WTC11 (cell line): Measurements from ENCODE around the gene PHRF1. TPM values are rescaled to one million over a fixed set of nuclear protein-coding genes. Genes with fewer than 3 reads are reported as not detected.
A peak's percentile ranks its signal among the peaks of the same experiment; 100 is the strongest.

Source experiments
- ATAC-seq: fragments of 200-7000 bp; cut with Tn5 transposase; 2 replicates; pipeline ENCODE4 v1.10.0; 2021; ENCODE audit warnings: mild to moderate bottlenecking, moderate library complexity
- CTCF ChIA-PET: fragments of 300-600 bp; sonication (Branson Sonifier 250); formaldehyde crosslinking; loops from one replicate; lab custom pipeline; 2021; ENCODE audit warnings: antibody characterized with exemption; lab: Charles Lee
- POLR2A ChIA-PET: fragments of 350-600 bp; sonication (Branson Sonifier 250); formaldehyde crosslinking; loops from one replicate; lab custom pipeline; 2021; ENCODE audit warnings: antibody characterized with exemption; lab: Charles Lee
- DNase-seq: peaks from one replicate; pipeline ENCODE4 v3.0.0; 2021; ENCODE audit warnings: low spot score
- H3K27ac Mint-ChIP-seq: 2 replicates; pipeline ENCODE4 v1.8.0; 2021; ENCODE audit warnings: mixed read lengths
- H3K27me3 Mint-ChIP-seq: 2 replicates; pipeline ENCODE4 v1.8.0; 2021; ENCODE audit warnings: low read depth, mild to moderate bottlenecking, moderate library complexity, mixed read lengths
- H3K36me3 Mint-ChIP-seq: 2 replicates; pipeline ENCODE4 v1.8.0; 2021; ENCODE audit warnings: mixed read lengths
- H3K4me1 Mint-ChIP-seq: 2 replicates; pipeline ENCODE4 v1.8.0; 2022; ENCODE audit warnings: mixed read lengths
- H3K4me3 Mint-ChIP-seq: 2 replicates; pipeline ENCODE4 v1.8.0; 2021; ENCODE audit warnings: mild to moderate bottlenecking, moderate library complexity, mixed read lengths
- H3K9me3 Mint-ChIP-seq: 2 replicates; pipeline ENCODE4 v1.8.0; 2021; ENCODE audit warnings: mixed read lengths
- CREB1 ChIP-seq: sonication (generic); formaldehyde crosslinking; IDR thresholded peaks from 2 replicates; pipeline ENCODE4 v1.8.0; 2023; ENCODE audit warnings: mild to moderate bottlenecking, missing genetic modification reagents
- ELF4 ChIP-seq: sonication (generic); formaldehyde crosslinking; IDR thresholded peaks from 2 replicates; pipeline ENCODE4 v1.8.1; 2022; ENCODE audit warnings: low read depth, mild to moderate bottlenecking, moderate library complexity, missing genetic modification reagents
- FOXJ3 ChIP-seq: sonication (generic); formaldehyde crosslinking; IDR thresholded peaks from 2 replicates; pipeline ENCODE4 v1.9.0; 2021; ENCODE audit warnings: missing genetic modification reagents, mild to moderate bottlenecking, borderline replicate concordance
- FOXK1 ChIP-seq: sonication (generic); formaldehyde crosslinking; IDR thresholded peaks from 2 replicates; pipeline ENCODE4 v1.8.0; 2022; ENCODE audit warnings: mild to moderate bottlenecking, moderate library complexity, missing genetic modification reagents
- MYBL2 ChIP-seq: sonication (generic); formaldehyde crosslinking; IDR thresholded peaks from 2 replicates; pipeline ENCODE4 v1.8.1; 2023; ENCODE audit warnings: mild to moderate bottlenecking, moderate library complexity, missing genetic modification reagents
- NR2C2 ChIP-seq: sonication (generic); formaldehyde crosslinking; IDR thresholded peaks from 2 replicates; pipeline ENCODE4 v1.8.0; 2022; ENCODE audit warnings: mild to moderate bottlenecking, missing genetic modification reagents
- PRRX2 ChIP-seq: fragments of 250-450 bp; sonication (Bioruptor Pico); IDR thresholded peaks from 2 replicates; pipeline ENCODE4 v1.8.0; 2021; ENCODE audit warnings: mild to moderate bottlenecking
- total RNA-seq: library from RNA; stranded (reverse); gene quantifications from 3 replicates; pipeline ENCODE4 v1.2.3, GENCODE V29; 2021
- TF ChIP-seq, protein P1 (sequence below): fragments of 250-450 bp; sonication (Bioruptor Pico); IDR thresholded peaks from 2 replicates; pipeline ENCODE4 v1.9.0; 2021; ENCODE audit warnings: mild to moderate bottlenecking, borderline replicate concordance
- TF ChIP-seq, protein P2 (sequence below): sonication (generic); formaldehyde crosslinking; IDR thresholded peaks from 2 replicates; pipeline ENCODE4 v1.8.1; 2023; ENCODE audit warnings: mild to moderate bottlenecking, missing genetic modification reagents
- TF ChIP-seq, protein P3 (sequence below): sonication (generic); formaldehyde crosslinking; IDR thresholded peaks from 2 replicates; pipeline ENCODE4 v1.8.1; 2023; ENCODE audit warnings: mild to moderate bottlenecking, moderate library complexity, missing genetic modification reagents
- TF ChIP-seq, protein P4 (sequence below): sonication (generic); formaldehyde crosslinking; IDR thresholded peaks from 2 replicates; pipeline ENCODE4 v1.8.0; 2023; ENCODE audit warnings: missing genetic modification reagents, mild to moderate bottlenecking, borderline replicate concordance
- TF ChIP-seq, protein P5 (sequence below): sonication (generic); formaldehyde crosslinking; IDR thresholded peaks from 2 replicates; pipeline ENCODE4 v1.8.1; 2022; ENCODE audit warnings: low read depth, mild to moderate bottlenecking, moderate library complexity, missing genetic modification reagents, borderline replicate concordance
- TF ChIP-seq, protein P6 (sequence below): sonication (generic); formaldehyde crosslinking; IDR thresholded peaks from 2 replicates; pipeline ENCODE4 v1.8.1; 2022; ENCODE audit warnings: missing genetic modification reagents, borderline replicate concordance
- TF ChIP-seq, protein P7 (sequence below): sonication (generic); formaldehyde crosslinking; IDR thresholded peaks from 2 replicates; pipeline ENCODE4 v1.8.0; 2023; ENCODE audit warnings: mild to moderate bottlenecking, missing genetic modification reagents

PHRF1 gene
- total RNA-seq, 1 experiment from 2014 or later: 46.9 TPM

DNA sequence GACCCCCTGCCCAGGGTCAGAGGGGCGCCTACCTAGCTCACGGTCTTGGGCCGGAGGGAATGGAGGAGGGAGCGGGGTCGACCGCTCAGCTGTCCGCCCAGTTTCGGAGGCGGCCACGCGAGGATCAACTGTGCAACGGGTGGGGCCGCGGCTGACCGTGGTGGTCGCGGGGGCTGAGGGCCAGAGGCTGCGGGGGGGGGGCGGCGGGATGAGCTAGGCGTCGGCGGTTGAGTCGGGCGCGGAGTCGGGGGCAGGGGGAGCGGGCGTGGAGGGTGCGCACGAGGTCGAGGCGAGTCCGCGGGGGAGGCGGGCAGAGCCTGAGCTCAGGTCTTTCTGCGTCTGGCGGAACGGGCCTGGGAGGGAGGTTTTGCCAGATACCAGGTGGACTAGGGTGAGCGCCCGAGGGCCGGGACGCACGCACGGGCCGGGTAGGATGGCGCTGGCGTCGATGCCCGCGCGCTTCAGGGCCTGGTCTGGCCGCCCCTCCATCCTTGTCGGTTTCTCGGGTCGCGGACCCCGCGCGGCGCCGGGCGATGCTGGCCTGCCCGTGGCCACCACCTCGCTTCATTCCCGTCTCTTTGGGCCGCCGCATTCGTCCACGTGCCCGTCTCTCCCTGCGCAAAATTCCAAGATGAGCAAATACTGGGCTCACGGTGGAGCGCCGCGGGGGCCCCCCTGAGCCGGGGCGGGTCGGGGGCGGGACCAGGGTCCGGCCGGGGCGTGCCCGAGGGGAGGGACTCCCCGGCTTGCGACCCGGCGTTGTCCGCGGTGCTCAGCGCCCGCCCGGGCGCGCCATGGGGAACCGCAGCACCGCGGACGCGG is 60.5 kb downstream of the PHRF1 start, which contains the start of gene DRD4 (continued):
- TF ChIP-seq, protein P1, sequence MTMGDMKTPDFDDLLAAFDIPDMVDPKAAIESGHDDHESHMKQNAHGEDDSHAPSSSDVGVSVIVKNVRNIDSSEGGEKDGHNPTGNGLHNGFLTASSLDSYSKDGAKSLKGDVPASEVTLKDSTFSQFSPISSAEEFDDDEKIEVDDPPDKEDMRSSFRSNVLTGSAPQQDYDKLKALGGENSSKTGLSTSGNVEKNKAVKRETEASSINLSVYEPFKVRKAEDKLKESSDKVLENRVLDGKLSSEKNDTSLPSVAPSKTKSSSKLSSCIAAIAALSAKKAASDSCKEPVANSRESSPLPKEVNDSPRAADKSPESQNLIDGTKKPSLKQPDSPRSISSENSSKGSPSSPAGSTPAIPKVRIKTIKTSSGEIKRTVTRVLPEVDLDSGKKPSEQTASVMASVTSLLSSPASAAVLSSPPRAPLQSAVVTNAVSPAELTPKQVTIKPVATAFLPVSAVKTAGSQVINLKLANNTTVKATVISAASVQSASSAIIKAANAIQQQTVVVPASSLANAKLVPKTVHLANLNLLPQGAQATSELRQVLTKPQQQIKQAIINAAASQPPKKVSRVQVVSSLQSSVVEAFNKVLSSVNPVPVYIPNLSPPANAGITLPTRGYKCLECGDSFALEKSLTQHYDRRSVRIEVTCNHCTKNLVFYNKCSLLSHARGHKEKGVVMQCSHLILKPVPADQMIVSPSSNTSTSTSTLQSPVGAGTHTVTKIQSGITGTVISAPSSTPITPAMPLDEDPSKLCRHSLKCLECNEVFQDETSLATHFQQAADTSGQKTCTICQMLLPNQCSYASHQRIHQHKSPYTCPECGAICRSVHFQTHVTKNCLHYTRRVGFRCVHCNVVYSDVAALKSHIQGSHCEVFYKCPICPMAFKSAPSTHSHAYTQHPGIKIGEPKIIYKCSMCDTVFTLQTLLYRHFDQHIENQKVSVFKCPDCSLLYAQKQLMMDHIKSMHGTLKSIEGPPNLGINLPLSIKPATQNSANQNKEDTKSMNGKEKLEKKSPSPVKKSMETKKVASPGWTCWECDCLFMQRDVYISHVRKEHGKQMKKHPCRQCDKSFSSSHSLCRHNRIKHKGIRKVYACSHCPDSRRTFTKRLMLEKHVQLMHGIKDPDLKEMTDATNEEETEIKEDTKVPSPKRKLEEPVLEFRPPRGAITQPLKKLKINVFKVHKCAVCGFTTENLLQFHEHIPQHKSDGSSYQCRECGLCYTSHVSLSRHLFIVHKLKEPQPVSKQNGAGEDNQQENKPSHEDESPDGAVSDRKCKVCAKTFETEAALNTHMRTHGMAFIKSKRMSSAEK (CRISPR knock-in tag): no peak
- TF ChIP-seq FOXK1 (CRISPR knock-in tag) (no peak; the same call in 1 of the 2 replicates), ELF4 (CRISPR knock-in tag) (no peak), FOXJ3 (CRISPR knock-in tag) (no peak), PRRX2 (CRISPR knock-in tag) (no peak), MYBL2 (peak; percentile 37; the same call in 1 of the 2 replicates)
- TF ChIP-seq, protein P2, sequence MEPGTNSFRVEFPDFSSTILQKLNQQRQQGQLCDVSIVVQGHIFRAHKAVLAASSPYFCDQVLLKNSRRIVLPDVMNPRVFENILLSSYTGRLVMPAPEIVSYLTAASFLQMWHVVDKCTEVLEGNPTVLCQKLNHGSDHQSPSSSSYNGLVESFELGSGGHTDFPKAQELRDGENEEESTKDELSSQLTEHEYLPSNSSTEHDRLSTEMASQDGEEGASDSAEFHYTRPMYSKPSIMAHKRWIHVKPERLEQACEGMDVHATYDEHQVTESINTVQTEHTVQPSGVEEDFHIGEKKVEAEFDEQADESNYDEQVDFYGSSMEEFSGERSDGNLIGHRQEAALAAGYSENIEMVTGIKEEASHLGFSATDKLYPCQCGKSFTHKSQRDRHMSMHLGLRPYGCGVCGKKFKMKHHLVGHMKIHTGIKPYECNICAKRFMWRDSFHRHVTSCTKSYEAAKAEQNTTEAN (CRISPR knock-in tag): peak; percentile 25; the same call in 1 of the 2 replicates
- TF ChIP-seq, protein P3, sequence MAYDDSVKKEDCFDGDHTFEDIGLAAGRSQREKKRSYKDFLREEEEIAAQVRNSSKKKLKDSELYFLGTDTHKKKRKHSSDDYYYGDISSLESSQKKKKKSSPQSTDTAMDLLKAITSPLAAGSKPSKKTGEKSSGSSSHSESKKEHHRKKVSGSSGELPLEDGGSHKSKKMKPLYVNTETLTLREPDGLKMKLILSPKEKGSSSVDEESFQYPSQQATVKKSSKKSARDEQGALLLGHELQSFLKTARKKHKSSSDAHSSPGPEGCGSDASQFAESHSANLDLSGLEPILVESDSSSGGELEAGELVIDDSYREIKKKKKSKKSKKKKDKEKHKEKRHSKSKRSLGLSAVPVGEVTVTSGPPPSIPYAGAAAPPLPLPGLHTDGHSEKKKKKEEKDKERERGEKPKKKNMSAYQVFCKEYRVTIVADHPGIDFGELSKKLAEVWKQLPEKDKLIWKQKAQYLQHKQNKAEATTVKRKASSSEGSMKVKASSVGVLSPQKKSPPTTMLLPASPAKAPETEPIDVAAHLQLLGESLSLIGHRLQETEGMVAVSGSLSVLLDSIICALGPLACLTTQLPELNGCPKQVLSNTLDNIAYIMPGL (CRISPR knock-in tag): no peak
- TF ChIP-seq, protein P4, sequence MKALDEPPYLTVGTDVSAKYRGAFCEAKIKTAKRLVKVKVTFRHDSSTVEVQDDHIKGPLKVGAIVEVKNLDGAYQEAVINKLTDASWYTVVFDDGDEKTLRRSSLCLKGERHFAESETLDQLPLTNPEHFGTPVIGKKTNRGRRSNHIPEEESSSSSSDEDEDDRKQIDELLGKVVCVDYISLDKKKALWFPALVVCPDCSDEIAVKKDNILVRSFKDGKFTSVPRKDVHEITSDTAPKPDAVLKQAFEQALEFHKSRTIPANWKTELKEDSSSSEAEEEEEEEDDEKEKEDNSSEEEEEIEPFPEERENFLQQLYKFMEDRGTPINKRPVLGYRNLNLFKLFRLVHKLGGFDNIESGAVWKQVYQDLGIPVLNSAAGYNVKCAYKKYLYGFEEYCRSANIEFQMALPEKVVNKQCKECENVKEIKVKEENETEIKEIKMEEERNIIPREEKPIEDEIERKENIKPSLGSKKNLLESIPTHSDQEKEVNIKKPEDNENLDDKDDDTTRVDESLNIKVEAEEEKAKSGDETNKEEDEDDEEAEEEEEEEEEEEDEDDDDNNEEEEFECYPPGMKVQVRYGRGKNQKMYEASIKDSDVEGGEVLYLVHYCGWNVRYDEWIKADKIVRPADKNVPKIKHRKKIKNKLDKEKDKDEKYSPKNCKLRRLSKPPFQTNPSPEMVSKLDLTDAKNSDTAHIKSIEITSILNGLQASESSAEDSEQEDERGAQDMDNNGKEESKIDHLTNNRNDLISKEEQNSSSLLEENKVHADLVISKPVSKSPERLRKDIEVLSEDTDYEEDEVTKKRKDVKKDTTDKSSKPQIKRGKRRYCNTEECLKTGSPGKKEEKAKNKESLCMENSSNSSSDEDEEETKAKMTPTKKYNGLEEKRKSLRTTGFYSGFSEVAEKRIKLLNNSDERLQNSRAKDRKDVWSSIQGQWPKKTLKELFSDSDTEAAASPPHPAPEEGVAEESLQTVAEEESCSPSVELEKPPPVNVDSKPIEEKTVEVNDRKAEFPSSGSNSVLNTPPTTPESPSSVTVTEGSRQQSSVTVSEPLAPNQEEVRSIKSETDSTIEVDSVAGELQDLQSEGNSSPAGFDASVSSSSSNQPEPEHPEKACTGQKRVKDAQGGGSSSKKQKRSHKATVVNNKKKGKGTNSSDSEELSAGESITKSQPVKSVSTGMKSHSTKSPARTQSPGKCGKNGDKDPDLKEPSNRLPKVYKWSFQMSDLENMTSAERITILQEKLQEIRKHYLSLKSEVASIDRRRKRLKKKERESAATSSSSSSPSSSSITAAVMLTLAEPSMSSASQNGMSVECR (CRISPR knock-in tag): no peak
- TF ChIP-seq, protein P5, sequence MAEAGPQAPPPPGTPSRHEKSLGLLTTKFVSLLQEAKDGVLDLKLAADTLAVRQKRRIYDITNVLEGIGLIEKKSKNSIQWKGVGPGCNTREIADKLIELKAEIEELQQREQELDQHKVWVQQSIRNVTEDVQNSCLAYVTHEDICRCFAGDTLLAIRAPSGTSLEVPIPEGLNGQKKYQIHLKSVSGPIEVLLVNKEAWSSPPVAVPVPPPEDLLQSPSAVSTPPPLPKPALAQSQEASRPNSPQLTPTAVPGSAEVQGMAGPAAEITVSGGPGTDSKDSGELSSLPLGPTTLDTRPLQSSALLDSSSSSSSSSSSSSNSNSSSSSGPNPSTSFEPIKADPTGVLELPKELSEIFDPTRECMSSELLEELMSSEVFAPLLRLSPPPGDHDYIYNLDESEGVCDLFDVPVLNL: 0 out of 2 replicates have a peak, but pooled peaks have one; percentile 59

DNA sequence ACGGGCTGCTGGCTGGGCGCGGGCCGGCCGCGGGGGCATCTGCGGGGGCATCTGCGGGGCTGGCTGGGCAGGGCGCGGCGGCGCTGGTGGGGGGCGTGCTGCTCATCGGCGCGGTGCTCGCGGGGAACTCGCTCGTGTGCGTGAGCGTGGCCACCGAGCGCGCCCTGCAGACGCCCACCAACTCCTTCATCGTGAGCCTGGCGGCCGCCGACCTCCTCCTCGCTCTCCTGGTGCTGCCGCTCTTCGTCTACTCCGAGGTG is 61.0 kb downstream of the PHRF1 start:
- ChIA-PET CTCF (interaction anchor here (1.4 to 2.3 kb wide), 4 partner anchors 82 to 140 kb away, joined by 3 to 13 read pairs (median 12); partner anchors contain the start of gene GATD1), POLR2A (no interaction called here)
- H3K27ac Mint-ChIP-seq: no peak overlapping the region
- H3K27me3 Mint-ChIP-seq: peaks cover 53% of the 10 kb centered on the region
- H3K36me3 Mint-ChIP-seq: no peaks in the 10 kb centered on the region
- no peaks in the 10 kb centered on the region for H3K9me3 Mint-ChIP-seq
- DNase-seq (no peak), ATAC-seq (no peak)
- peaks cover 21% of the 10 kb centered on the region for H3K4me1 Mint-ChIP-seq
- H3K4me3 Mint-ChIP-seq: peak overlapping the region; percentile 67
- TF ChIP-seq CREB1 (CRISPR knock-in tag) (no peak), NR2C2 (CRISPR knock-in tag) (no peak)
- TF ChIP-seq, protein P6, sequence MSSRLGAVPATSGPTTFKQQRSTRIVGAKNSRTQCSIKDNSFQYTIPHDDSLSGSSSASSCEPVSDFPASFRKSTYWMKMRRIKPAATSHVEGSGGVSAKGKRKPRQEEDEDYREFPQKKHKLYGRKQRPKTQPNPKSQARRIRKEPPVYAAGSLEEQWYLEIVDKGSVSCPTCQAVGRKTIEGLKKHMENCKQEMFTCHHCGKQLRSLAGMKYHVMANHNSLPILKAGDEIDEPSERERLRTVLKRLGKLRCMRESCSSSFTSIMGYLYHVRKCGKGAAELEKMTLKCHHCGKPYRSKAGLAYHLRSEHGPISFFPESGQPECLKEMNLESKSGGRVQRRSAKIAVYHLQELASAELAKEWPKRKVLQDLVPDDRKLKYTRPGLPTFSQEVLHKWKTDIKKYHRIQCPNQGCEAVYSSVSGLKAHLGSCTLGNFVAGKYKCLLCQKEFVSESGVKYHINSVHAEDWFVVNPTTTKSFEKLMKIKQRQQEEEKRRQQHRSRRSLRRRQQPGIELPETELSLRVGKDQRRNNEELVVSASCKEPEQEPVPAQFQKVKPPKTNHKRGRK: no peak
- TF ChIP-seq, protein P7, sequence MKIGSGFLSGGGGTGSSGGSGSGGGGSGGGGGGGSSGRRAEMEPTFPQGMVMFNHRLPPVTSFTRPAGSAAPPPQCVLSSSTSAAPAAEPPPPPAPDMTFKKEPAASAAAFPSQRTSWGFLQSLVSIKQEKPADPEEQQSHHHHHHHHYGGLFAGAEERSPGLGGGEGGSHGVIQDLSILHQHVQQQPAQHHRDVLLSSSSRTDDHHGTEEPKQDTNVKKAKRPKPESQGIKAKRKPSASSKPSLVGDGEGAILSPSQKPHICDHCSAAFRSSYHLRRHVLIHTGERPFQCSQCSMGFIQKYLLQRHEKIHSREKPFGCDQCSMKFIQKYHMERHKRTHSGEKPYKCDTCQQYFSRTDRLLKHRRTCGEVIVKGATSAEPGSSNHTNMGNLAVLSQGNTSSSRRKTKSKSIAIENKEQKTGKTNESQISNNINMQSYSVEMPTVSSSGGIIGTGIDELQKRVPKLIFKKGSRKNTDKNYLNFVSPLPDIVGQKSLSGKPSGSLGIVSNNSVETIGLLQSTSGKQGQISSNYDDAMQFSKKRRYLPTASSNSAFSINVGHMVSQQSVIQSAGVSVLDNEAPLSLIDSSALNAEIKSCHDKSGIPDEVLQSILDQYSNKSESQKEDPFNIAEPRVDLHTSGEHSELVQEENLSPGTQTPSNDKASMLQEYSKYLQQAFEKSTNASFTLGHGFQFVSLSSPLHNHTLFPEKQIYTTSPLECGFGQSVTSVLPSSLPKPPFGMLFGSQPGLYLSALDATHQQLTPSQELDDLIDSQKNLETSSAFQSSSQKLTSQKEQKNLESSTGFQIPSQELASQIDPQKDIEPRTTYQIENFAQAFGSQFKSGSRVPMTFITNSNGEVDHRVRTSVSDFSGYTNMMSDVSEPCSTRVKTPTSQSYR (CRISPR knock-in tag): no peak
- TF ChIP-seq, protein P5: no peak
